Lung (tissue), 12 donors: ENCODE results near the gene DPH7. TPM values are rescaled to one million over a fixed set of nuclear protein-coding genes. Genes with fewer than 3 reads are reported as not detected.

Source experiments
- ATAC-seq: fragments of 200-7000 bp; cut with Tn5 transposase; one replicate; pipeline ENCODE4 v1.9.1; 2020; ENCODE audit warnings: moderate number of reproducible peaks; ENCODE audit not compliant: insufficient read depth, low FRiP score
- DNase-seq, 3 donors: peaks; one replicate each; pipeline ENCODE4 v3.0.0-alpha.2; 2013 to 2017
- H3K27ac ChIP-seq, 2 donors: one replicate each; pipeline ENCODE4 v1.5.1; 2013; ENCODE audit warnings: mild to moderate bottlenecking in 2 of 2, moderate library complexity in 2 of 2, control low read depth in 1 of 2, inconsistent platforms in 1 of 2, low read depth in 1 of 2, low read length in 1 of 2
- H3K27me3 ChIP-seq, 3 donors: one replicate each; pipeline ENCODE4 v1.5.1; 2013; ENCODE audit warnings: low read length in 2 of 3; ENCODE audit not compliant: control insufficient read depth in 3 of 3, insufficient read depth in 3 of 3
- H3K36me3 ChIP-seq, 4 donors: one replicate each; pipeline ENCODE4 v1.5.1; 2013; ENCODE audit warnings: low read length in 4 of 4, mild to moderate bottlenecking in 1 of 4, moderate library complexity in 1 of 4; ENCODE audit not compliant: control insufficient read depth in 4 of 4, insufficient read depth in 4 of 4
- H3K4me1 ChIP-seq, 5 donors: one replicate each; pipeline ENCODE4 v1.5.1; 2013; ENCODE audit warnings: low read length in 5 of 5, mild to moderate bottlenecking in 2 of 5, moderate library complexity in 1 of 5; ENCODE audit not compliant: control insufficient read depth in 5 of 5, insufficient read depth in 5 of 5
- H3K4me3 ChIP-seq: one replicate; pipeline ENCODE4 v1.5.1; 2013; ENCODE audit warnings: mild to moderate bottlenecking, control low read depth, moderate library complexity
- H3K9ac ChIP-seq, 2 donors: one replicate each; pipeline ENCODE4 v1.5.1; 2013; ENCODE audit warnings: low read length in 2 of 2, control low read depth in 1 of 2; ENCODE audit not compliant: insufficient read depth in 1 of 2
- H3K9me3 ChIP-seq, 4 donors: one replicate each; pipeline ENCODE4 v1.5.1; 2013; ENCODE audit warnings: low read length in 3 of 4, mild to moderate bottlenecking in 1 of 4, moderate library complexity in 1 of 4; ENCODE audit not compliant: control insufficient read depth in 4 of 4, insufficient read depth in 3 of 4
- CTCF ChIP-seq: IDR thresholded peaks from 2 replicates; pipeline ENCODE4 v1.5.1; 2012; ENCODE audit warnings: mild to moderate bottlenecking; ENCODE audit errors: control extremely low read depth, extremely low read depth
- WGBS, 2 donors: extraction: QIAGEN DNeasy Blood & Tissue Kit; methylation state at CpG; one replicate each; pipeline ENCODE4 v1.1.7; 2013; 5-methylcytosine and 5-hydroxymethylcytosine counted together
- polyA plus RNA-seq, 2 donors: library from polyadenylated mRNA; stranded (reverse); fragments of 200-250 nt; gene quantifications; one replicate each; pipeline ENCODE4 v1.2.1, GENCODE V29; 2013
- total RNA-seq, 2 donors: library from RNA; depleted of rRNA in 1 of 2; stranded (reverse); fragments of >200 nt in 1 of 2; gene quantifications; one replicate each; pipeline ENCODE4 v1.2.1, GENCODE V29; 2014 to 2021
- donor health status: control.
- donor health status: control.
- donor health status: Bipolar disorder and iron deficiency.
- donor health status: healthy.
- donor health status: DM: yes; HTN: yes; CAD: no.

Gene DPH7
- total and polyA plus RNA-seq, 4 donors: 23.6 to 36.5 (median 30.3) TPM

GRCh38 chr9:137531099-137531765 is 47.5 kb downstream of the DPH7 start:
- no peaks in the 10 kb centered on the region for H3K36me3 ChIP-seq
- H3K27me3 ChIP-seq: no peaks in the 10 kb centered on the region
- no peaks in the 10 kb centered on the region for H3K9me3 ChIP-seq
- no peak overlapping the region for H3K9ac ChIP-seq
- no peaks in the 10 kb centered on the region for H3K4me1 ChIP-seq
- DNase-seq: no peak
- H3K4me3 ChIP-seq: no peak overlapping the region
- no peak for TF ChIP-seq CTCF
- ATAC-seq: no peak
- H3K27ac ChIP-seq: no peak overlapping the region
- 62 to 69% methylated on average over 17 of the region's 17 CpGs for WGBS, 2 donors

- Histone ChIP-seq H3K4me3 (no peak overlapping the region), H3K9ac (no peak overlapping the region), H3K27me3 (no peaks in the 10 kb centered on the region), H3K4me1 (no peaks in the 10 kb centered on the region), H3K36me3 (no peaks in the 10 kb centered on the region), H3K27ac (no peak overlapping the region), H3K9me3 (no peaks in the 10 kb centered on the region)
- no peak for TF ChIP-seq CTCF
- ATAC-seq (no peak), DNase-seq (no peak)
- WGBS, 2 donors: 64 to 73% methylated on average over 5 of the region's 5 CpGs
These were observed 48.4 kb downstream of the DPH7 start for GRCh38 chr9:137530331-137530730.

DNA sequence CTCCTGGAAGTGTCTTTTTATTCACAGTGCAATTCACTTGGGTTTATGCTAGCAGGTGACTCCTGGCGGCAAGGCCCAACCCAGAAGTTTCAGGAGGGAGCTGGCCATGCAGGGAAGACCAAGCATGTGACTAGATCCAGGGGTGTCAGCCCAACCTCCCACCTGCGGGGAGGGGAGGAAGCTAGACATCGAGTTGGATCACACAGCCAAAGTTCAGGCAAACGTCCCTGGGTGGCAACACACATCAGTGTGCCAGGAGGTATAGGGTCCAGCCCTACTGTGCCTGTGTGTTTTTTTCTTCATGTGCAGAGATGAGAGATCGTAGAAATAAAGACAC is 53.8 kb downstream of the DPH7 start:
- no peak overlapping the region for H3K4me3 ChIP-seq
- no peaks in the 10 kb centered on the region for H3K4me1 ChIP-seq
- no peaks in the 10 kb centered on the region for H3K27me3 ChIP-seq
- no peaks in the 10 kb centered on the region for H3K9me3 ChIP-seq
- DNase-seq (no peak), ATAC-seq (no peak)
- H3K36me3 ChIP-seq: no peaks in the 10 kb centered on the region
- no peak overlapping the region for H3K27ac ChIP-seq
- no peak overlapping the region for H3K9ac ChIP-seq
- TF ChIP-seq CTCF: no peak
- 81 to 91% methylated on average over 5 of the region's 5 CpGs for WGBS, 2 donors
